HepG2 (cell line): ENCODE results near the gene TMEM143. TPM values are rescaled to one million over a fixed set of nuclear protein-coding genes. Genes with fewer than 3 reads are reported as not detected.
A peak's percentile ranks its signal among the peaks of the same experiment; 100 is the strongest.

Experiments
- CREB1 ChIP-seq, 2 experiments: fragments of 450-650 bp in 1 of 2; IDR thresholded peaks; 2 replicates each; pipeline ENCODE4 v1.6.1; 2016 to 2017; ENCODE audit warnings: control low read depth in 1 of 2, mild to moderate bottlenecking in 1 of 2, missing compliant biosample characterization in 1 of 2, missing genetic modification characterization in 1 of 2
- SRSF4 ChIP-seq: fragments of 200-400 bp; formaldehyde crosslinking; IDR thresholded peaks from one replicate; pipeline ENCODE4 v1.6.1; 2018; ENCODE audit warnings: mild to moderate bottlenecking, low read depth, low read length, moderate library complexity; ENCODE audit not compliant: poor library complexity, severe bottlenecking
- TAF1 ChIP-seq: sonication (generic); formaldehyde crosslinking; IDR thresholded peaks from 2 replicates; pipeline ENCODE4 v1.4.0; 2020; ENCODE audit warnings: missing genetic modification reagents
- TCF7 ChIP-seq: sonication (generic); IDR thresholded peaks from 2 replicates; pipeline ENCODE4 v1.6.1; 2016; ENCODE audit warnings: antibody characterized with exemption, low read depth
- ZNF232 ChIP-seq: sonication (generic); formaldehyde crosslinking; IDR thresholded peaks from 2 replicates; pipeline ENCODE4 v1.4.0; 2020; ENCODE audit warnings: missing genetic modification reagents, borderline replicate concordance
- ZNF260 ChIP-seq: sonication (generic); formaldehyde crosslinking; IDR thresholded peaks from 2 replicates; pipeline ENCODE4 v1.4.0; 2020; ENCODE audit warnings: missing genetic modification reagents, low read depth, mild to moderate bottlenecking, borderline replicate concordance
- ZNF768 ChIP-seq: sonication (generic); formaldehyde crosslinking; IDR thresholded peaks from 2 replicates; pipeline ENCODE4 v1.4.0; 2020; ENCODE audit warnings: missing genetic modification reagents
- polyA plus RNA-seq, 8 experiments: library from polyadenylated mRNA; depleted of rRNA in 3 of 8; stranded (reverse) in 7 of 8; unstranded in 1 of 8; fragments of >200 nt; fragmentation: Illumina TruSeq in 4 of 8; extraction: Trizol in 4 of 8; gene quantifications; 2 replicates each; pipeline versions ENCODE4 v1.2.1 to v1.2.3, GENCODE V29; 2011 to 2016; ENCODE audit warnings: low read depth in 4 of 8, missing spikeins in 1 of 8, mixed read lengths in 1 of 8; ENCODE audit not compliant: insufficient read depth in 1 of 8
- total RNA-seq, 5 experiments: library from RNA; depleted of rRNA; stranded (reverse); fragments of >200 nt; fragmentation: Illumina TruSeq; extraction: Trizol; gene quantifications; 2 replicates each; pipeline ENCODE4 v1.2.3, GENCODE V29; 2016; ENCODE audit warnings: low read depth in 1 of 5
- TF ChIP-seq, protein P1 (sequence below): sonication (generic); formaldehyde crosslinking; IDR thresholded peaks from 2 replicates; pipeline ENCODE4 v1.8.0; 2022; ENCODE audit warnings: mild to moderate bottlenecking, missing genetic modification reagents, borderline replicate concordance
- TF ChIP-seq, protein P2 (sequence below): sonication (generic); formaldehyde crosslinking; conservative IDR thresholded peaks from 2 replicates; pipeline ENCODE4 v1.8.1; 2023; ENCODE audit warnings: missing genetic modification reagents
- TF ChIP-seq, protein P3 (sequence below): sonication (generic); formaldehyde crosslinking; IDR thresholded peaks from 2 replicates; pipeline ENCODE4 v1.5.0; 2020; ENCODE audit warnings: mild to moderate bottlenecking, missing genetic modification reagents, moderate library complexity
- TF ChIP-seq, protein P4 (sequence below): sonication (generic); formaldehyde crosslinking; IDR thresholded peaks from 2 replicates; pipeline ENCODE4 v1.5.0; 2020; ENCODE audit warnings: missing genetic modification reagents, mild to moderate bottlenecking, borderline replicate concordance
- TF ChIP-seq, protein P5 (sequence below): sonication (generic); formaldehyde crosslinking; IDR thresholded peaks from 2 replicates; pipeline ENCODE4 v1.9.0; 2021; ENCODE audit warnings: missing genetic modification reagents, borderline replicate concordance
- TF ChIP-seq, protein P6 (sequence below): sonication (generic); formaldehyde crosslinking; IDR thresholded peaks from 2 replicates; pipeline ENCODE4 v1.5.1; 2020; ENCODE audit warnings: mild to moderate bottlenecking, missing genetic modification reagents, moderate library complexity

TMEM143 gene
- total and polyA plus RNA-seq, 2 of the 13 experiments (the other 11 are each of a cell fraction or from before 2014, with no cell fraction given): 7.7 to 11.3 TPM

DNA sequence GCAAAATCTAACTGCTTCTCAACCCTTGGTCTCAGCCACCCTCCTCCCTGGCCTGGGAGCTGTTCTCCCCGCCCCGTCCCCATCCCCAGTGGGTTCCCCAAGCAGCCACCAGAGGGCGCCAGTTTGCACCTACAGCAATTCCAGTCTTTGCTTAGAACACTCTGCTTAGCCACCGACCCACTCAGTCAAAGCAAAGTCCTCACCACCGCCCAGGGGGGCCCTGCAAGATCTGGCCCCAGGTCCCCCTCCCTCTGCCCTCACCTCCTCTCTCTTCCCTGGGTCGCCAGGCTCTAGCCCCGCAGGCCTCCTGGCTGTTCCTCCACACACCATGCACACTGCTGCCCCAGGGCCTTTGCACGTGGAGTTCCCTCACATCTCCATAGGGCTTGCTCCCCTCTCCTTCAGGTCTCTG lies 12.4 kb downstream of the TMEM143 start (continued):
- TF ChIP-seq, protein P1, sequence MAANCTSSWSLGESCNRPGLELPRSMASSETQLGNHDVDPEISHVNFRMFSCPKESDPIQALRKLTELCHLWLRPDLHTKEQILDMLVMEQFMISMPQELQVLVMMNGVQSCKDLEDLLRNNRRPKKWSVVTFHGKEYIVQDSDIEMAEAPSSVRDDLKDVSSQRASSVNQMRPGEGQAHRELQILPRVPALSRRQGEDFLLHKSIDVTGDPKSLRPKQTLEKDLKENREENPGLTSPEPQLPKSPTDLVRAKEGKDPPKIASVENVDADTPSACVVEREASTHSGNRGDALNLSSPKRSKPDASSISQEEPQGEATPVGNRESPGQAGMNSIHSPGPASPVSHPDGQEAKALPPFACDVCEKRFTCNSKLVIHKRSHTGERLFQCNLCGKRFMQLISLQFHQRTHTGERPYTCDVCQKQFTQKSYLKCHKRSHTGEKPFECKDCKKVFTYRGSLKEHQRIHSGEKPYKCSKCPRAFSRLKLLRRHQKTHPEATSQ (CRISPR knock-in tag): no peak
- TF ChIP-seq, protein P2, sequence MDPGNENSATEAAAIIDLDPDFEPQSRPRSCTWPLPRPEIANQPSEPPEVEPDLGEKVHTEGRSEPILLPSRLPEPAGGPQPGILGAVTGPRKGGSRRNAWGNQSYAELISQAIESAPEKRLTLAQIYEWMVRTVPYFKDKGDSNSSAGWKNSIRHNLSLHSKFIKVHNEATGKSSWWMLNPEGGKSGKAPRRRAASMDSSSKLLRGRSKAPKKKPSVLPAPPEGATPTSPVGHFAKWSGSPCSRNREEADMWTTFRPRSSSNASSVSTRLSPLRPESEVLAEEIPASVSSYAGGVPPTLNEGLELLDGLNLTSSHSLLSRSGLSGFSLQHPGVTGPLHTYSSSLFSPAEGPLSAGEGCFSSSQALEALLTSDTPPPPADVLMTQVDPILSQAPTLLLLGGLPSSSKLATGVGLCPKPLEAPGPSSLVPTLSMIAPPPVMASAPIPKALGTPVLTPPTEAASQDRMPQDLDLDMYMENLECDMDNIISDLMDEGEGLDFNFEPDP: no peak
- TF ChIP-seq SRSF4: no peak
- TF ChIP-seq ZNF232: no peak
- TF ChIP-seq, protein P3, sequence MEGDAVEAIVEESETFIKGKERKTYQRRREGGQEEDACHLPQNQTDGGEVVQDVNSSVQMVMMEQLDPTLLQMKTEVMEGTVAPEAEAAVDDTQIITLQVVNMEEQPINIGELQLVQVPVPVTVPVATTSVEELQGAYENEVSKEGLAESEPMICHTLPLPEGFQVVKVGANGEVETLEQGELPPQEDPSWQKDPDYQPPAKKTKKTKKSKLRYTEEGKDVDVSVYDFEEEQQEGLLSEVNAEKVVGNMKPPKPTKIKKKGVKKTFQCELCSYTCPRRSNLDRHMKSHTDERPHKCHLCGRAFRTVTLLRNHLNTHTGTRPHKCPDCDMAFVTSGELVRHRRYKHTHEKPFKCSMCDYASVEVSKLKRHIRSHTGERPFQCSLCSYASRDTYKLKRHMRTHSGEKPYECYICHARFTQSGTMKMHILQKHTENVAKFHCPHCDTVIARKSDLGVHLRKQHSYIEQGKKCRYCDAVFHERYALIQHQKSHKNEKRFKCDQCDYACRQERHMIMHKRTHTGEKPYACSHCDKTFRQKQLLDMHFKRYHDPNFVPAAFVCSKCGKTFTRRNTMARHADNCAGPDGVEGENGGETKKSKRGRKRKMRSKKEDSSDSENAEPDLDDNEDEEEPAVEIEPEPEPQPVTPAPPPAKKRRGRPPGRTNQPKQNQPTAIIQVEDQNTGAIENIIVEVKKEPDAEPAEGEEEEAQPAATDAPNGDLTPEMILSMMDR: peak; percentile 80
- TF ChIP-seq, protein P4, sequence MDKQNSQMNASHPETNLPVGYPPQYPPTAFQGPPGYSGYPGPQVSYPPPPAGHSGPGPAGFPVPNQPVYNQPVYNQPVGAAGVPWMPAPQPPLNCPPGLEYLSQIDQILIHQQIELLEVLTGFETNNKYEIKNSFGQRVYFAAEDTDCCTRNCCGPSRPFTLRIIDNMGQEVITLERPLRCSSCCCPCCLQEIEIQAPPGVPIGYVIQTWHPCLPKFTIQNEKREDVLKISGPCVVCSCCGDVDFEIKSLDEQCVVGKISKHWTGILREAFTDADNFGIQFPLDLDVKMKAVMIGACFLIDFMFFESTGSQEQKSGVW: no peak
- TF ChIP-seq ZNF260 (CRISPR knock-in tag): no peak
- TF ChIP-seq, protein P5, sequence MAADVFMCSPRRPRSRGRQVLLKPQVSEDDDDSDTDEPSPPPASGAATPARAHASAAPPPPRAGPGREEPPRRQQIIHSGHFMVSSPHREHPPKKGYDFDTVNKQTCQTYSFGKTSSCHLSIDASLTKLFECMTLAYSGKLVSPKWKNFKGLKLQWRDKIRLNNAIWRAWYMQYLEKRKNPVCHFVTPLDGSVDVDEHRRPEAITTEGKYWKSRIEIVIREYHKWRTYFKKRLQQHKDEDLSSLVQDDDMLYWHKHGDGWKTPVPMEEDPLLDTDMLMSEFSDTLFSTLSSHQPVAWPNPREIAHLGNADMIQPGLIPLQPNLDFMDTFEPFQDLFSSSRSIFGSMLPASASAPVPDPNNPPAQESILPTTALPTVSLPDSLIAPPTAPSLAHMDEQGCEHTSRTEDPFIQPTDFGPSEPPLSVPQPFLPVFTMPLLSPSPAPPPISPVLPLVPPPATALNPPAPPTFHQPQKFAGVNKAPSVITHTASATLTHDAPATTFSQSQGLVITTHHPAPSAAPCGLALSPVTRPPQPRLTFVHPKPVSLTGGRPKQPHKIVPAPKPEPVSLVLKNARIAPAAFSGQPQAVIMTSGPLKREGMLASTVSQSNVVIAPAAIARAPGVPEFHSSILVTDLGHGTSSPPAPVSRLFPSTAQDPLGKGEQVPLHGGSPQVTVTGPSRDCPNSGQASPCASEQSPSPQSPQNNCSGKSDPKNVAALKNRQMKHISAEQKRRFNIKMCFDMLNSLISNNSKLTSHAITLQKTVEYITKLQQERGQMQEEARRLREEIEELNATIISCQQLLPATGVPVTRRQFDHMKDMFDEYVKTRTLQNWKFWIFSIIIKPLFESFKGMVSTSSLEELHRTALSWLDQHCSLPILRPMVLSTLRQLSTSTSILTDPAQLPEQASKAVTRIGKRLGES (CRISPR knock-in tag): no peak
- TF ChIP-seq TAF1 (CRISPR knock-in tag): no peak
- no peak for TF ChIP-seq TCF7
- TF ChIP-seq, protein P6, sequence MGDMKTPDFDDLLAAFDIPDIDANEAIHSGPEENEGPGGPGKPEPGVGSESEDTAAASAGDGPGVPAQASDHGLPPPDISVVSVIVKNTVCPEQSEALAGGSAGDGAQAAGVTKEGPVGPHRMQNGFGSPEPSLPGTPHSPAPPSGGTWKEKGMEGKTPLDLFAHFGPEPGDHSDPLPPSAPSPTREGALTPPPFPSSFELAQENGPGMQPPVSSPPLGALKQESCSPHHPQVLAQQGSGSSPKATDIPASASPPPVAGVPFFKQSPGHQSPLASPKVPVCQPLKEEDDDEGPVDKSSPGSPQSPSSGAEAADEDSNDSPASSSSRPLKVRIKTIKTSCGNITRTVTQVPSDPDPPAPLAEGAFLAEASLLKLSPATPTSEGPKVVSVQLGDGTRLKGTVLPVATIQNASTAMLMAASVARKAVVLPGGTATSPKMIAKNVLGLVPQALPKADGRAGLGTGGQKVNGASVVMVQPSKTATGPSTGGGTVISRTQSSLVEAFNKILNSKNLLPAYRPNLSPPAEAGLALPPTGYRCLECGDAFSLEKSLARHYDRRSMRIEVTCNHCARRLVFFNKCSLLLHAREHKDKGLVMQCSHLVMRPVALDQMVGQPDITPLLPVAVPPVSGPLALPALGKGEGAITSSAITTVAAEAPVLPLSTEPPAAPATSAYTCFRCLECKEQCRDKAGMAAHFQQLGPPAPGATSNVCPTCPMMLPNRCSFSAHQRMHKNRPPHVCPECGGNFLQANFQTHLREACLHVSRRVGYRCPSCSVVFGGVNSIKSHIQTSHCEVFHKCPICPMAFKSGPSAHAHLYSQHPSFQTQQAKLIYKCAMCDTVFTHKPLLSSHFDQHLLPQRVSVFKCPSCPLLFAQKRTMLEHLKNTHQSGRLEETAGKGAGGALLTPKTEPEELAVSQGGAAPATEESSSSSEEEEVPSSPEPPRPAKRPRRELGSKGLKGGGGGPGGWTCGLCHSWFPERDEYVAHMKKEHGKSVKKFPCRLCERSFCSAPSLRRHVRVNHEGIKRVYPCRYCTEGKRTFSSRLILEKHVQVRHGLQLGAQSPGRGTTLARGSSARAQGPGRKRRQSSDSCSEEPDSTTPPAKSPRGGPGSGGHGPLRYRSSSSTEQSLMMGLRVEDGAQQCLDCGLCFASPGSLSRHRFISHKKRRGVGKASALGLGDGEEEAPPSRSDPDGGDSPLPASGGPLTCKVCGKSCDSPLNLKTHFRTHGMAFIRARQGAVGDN (CRISPR knock-in tag): peak; percentile 60
- peak; percentile 49; the same call in 1 of the 2 replicates for TF ChIP-seq ZNF768 (CRISPR knock-in tag)
- no peak for TF ChIP-seq CREB1 (IDR thresholded peaks at IDR 0.05)
- TF ChIP-seq CREB1 (CRISPR knock-in tag; IDR thresholded peaks at IDR 0.05): no peak
